ENCODE measurements around the gene KRT85.
"Not testable (repeated sequence)": the region's sequence is repeated elsewhere in the genome, so short reads cannot be mapped to it uniquely, and the experiment has no call there.

The KRT85 gene

DNA sequence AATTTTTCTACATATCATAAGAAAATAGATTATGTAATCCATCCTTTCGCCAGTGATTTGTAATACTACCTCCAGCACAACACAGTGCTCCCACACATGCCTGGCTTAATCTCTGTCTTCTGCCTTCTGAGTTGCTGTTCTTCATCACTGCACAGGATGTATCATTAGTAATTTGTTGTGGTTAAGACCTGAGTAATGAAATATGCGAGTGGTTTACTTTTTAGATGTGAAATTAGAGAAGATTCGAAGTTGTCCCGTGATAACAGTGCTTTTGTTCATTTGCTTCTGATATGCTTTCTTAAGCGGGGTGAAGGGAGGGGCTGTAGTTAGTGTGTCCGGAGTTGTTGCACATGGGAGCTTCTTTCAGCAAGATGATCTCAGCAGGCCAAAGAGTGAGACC lies 18.1 kb downstream of the KRT85 start:
- no peak for DNase-seq (ENCODE audit: low read depth)

DNA sequence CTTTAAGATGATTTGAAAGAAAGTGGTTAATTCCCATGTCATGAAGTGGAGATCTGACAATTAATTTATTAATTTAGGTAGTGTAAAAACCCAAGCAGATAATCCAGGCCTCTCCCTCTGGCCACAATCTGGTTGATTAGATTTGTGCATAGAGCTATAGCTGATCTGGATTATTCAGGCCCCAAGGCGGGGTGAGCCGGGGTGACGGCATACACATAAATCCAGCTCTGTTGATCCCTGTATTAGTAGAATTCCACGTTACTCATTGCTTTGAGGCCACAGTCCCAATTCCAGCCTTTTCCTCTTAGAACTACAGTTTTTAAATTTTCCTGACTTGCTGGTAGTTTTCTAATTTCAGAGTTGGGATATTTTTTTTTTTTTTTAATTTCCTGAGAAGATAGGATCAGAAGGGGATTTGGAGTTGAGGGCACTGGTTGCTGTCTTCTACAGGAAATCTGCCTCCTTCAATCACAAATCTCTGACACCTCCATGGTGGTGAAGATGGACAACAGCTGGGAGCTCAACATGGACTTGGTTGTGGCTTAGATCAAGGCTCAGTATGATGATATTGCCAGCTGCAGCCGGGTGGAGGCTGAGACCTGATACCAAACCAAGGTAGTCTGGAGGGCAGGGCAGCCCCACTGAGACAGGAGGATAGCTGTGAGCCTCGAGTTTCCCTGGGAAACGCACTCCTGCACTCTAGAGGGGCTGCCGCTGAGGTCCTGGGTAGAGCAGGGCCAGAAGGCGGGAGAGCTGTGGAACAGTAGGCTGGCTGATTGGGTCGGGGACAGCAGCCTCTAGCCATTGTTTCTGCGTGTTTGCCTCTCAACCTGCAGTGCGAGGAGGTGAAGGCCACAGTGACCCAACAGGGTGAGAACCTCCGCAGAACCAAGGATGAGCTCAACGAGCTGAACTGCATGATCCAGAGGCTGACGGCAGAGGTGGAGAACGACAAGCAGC lies 19.4 kb downstream of the KRT85 start:
- no peak for DNase-seq (ENCODE audit: low read depth)

DNA sequence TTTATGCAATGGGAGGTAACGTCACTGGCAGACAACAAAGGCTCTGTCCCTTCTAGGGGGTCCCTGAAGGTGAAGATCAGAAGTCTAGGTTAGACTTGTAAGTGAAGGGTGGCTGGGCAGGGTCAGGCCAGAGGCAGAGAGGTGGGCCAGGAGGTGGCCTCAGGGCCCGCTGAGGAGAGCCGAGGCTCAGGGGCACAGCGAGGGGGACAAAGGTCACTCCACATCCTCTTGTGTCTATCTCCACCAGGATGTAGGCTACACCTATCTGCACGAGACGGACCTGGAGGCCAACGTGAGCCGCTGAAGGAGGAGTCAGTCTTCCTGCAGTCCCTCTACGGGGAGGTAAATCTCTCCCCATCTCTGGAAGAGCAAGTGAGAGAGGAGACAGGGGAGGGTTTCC lies 20.3 kb downstream of the KRT85 start:
- DNase-seq (ENCODE audit: low read depth) = no peak

DNA sequence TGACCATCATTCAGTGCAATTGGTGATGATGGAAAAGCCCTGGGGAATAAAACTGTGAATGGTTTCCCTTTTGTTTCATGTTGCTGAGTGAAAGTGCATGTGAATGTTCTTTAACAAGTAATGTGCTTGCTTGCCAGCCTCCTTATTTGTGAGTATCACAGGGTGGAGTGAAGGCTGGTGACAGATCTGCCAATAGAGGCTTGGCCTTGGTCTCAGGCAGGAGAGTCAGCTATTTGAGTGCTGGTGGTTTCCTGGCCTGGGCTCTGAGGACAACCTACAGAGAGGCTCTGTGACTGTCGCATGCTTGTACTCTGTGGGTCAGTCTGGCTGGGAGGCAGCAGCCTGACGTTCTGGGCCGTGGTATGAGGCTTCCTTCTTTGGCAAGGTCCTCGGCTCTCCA lies 20.7 kb downstream of the KRT85 start:
- DNase-seq (ENCODE audit: low read depth) = no peak

DNA sequence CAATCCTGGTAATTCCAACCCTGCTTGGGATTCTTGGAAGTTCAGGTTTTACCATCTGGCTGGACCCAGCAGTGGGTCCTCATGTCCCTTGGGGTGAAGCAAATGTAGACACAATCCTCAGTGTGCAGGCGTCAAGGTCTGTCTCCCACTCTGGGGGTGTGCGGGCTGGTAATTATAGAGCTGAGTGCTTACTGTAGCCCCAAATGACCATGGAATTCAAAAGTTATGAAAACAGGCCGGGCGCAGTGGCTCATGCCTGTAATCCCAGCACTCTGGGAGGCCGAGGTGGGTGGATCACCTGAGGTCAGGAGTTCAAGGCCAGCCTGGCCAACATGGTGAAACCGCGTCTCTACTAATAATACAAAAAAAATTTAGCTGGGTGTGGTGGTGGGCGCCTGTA lies 22.2 kb downstream of the KRT85 start:
- DNase-seq (ENCODE audit: low read depth) = not testable (repeated sequence)

DNA sequence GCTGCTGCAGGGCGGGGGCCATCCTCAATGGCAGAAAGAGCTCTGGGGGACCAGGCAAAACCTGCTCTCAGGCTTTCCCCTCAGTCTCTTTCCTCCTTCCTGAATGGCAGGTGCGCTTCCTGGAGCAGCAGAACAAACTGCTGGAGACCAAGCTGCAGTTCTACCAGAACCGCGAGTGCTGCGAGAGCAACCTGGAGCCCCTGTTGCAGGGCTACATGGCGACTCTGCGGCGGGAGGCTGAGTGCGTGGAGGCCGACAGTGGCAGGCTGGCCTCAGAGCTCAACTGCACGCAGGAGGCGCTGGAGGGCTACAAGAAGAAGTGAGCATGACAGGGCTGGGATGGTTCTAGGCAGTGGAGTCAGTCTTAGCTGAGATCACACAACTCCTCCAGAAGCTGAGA lies 23.2 kb downstream of the KRT85 start:
- DNase-seq (ENCODE audit: low read depth) = no peak

DNA sequence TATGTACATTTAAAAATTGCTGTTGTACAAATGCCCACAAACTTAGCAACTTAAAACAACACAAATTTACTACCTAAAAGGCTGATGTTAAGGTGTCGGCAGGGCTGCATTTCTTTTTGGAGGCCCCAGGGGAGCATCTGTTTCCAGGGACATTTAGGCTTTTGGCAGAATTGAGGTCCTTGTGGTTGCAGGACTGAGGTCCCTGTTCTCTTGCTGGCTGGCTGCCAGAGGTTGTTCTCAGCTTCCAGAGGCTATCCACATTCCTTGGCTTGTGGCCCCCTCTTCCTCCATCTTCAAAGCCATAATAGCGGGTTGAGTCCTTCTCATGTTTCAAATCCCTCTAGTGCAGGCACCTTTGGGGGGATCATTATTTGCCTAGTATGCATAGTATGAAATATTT lies 23.7 kb downstream of the KRT85 start:
- DNase-seq (ENCODE audit: low read depth) = no peak

DNA sequence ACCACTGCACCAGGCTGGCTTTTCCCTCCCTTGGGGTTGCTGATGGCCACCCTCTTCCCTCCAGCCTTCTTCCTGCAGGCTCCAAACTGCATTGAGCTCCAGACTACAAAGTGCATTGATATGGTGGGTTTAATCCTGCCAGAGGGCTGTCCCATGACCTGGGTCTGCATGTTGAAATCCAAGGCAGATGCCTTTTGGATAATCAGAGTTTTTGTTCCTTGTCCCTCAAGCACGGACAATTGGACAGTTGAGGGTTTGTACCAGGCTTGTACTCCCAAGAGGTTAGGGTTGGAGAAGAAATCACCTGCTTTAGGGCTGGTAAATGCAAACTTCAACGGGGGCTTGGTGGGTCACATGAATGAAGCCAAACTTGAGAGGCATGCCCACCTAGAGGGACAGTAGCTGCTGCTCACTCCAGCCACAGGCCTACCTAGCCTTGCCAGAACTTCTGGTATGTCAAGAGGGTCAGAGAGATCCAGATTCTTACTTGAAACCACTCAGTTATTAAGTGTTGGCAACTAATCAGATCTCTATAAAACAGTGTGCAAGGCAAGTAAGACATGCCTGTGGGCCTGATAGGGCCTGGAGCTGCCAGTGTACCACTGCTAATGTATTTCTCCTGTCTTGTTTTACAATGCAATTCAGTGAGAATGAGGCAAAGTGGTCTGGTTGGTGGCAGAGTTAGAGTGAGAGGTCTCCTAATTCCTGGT lies 24.3 kb downstream of the KRT85 start:
- no peak for DNase-seq (ENCODE audit: low read depth)

DNA sequence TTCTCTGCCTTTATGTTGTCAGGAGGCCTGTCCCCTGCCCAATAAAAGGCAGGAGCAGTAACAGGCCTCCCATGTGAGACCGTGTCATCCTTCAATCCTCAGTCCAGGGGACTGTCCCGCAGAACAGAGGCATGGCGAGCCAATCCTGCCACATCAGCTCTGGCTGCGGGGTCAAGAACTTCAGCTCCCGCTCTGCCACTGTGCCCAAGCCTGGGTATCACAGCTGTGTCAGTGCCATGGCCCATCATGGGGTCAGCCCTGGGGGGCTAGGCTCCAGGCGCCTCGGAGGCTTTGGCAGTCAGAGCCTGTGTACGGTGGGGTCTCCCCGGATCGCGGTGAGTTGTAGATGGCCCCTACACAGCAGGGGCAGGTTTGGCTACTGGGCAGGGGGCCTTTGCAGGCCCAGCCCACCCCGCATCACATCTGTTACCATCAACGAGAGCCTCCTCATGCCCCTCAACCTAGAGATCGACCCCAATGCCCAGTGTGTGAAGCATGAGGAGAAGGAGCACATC lies 26.2 kb downstream of the KRT85 start:
- no peak for DNase-seq (ENCODE audit: low read depth)

DNA sequence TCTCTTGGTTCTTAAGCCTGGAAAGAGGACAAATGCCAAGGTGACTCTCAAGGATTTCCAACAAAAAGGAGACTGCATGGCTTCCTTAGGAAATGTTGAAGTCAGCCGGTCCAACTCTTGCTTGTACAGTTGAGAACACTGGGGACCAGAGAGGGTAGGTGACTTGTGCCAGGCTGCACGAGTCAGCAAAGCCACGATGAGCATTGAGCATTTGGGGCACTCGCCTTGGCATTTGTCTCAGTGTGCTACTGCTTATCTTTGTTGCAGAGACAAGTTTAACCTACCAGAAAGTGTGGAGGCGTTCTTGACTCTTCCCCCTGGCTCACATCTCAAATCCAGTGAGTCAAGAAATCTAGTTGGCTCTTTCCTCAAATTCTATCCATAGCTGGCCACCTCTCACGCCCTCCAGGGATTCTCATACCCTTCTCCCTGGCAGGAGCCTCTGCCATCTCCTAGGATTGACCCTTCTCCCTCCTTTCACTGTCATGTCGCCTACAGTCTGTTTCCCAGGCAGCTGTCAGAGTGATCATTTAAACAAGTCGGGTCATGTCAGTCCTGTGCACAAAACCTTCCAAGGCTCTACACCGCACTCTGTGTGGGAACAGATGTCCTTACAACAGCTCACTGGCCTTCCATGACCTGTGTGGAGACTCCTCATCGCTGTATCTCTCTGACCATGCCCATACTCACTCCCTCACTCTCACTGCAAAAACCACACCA lies 28.9 kb downstream of the KRT85 start:
- DNase-seq (ENCODE audit: low read depth) = no peak

DNA sequence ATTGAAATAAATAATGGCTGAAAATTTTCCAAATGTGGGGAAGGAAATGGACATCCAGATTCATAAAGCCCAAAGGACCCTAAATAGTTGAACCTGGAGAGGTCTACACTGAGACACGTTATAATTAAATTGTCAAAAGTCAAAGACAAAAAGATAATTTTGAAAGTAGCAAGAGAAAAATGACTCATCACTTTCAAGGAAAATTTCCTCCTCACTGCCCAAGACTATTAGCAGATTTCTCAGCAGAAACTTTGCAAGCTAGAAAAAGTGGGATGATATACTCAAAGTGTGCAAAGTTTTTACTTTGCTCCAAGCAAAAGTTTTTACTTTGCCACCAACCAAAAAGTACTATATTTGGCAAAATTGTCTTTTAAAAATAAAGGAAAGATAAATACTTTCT lies 30.2 kb downstream of the KRT85 start:
- DNase-seq (ENCODE audit: low read depth) = no peak

DNA sequence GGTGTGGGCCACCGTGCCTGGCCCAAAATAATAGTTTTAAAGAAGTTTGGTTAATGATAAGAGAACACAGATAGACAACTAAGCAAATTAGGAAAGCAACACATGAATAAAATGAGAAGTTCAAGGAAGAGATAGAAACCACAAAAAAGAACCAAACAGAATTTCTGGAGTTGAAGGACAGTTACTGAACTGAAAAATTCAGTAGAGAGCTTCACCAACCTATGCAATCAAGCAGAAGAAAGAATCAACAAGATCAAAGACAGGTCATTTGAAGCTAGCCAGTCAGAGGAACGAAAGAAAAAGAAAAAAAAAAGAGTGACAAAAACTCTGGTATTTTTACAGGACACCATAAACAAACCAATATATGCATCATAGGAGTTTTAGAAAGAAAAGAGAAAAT lies 30.6 kb downstream of the KRT85 start:
- DNase-seq (ENCODE audit: low read depth) = no peak

DNA sequence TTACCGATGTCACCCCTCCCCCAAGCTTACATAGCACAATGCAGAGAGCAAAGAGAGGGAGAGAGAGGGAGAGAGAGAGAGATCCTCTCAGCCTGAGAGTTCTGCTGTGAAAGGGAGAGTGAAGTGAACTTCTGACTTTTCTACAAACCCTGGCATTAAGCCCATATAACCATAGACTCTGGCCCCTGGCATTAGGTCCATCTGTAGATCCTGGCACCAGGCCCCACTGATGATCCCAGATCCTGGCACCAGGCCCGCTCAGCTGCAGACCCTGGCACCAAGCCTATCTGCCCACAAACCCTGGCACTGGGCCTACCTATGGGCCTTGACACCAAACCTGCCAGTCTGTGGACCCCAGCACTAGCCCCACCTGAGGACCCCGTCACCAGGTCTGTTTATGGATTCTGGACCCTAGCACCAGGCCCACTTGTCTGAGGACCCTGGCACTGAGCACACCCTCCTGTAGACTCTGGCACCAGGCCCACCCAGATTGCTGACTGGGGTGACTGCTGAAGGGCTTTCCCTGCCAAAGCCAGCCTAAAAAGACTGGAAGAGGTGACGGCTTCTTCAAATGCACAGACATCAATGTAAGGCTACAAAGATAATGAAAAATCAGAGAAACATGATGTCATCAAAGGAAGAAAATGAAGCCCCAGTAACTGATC lies 31.6 kb downstream of the KRT85 start:
- no peak for DNase-seq (ENCODE audit: low read depth)

DNA sequence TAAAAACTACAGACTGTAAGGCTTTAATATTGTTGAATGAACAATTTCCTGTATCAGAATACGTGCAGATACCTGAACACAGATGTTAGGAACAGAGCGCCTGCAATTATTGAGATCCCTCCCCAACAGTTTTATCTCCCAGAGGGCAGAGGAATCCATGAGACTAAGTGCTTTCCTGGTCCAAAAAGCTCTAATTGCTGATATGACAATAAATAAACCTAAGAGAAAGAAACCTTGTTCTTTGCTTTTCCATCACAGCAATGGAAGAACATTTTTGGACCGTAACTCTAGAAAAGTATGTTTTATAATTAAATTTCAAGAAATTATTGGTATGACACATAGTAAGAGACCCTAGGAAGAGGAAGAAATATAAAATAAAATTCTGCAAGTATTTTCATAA lies 33.1 kb downstream of the KRT85 start:
- no peak for DNase-seq (ENCODE audit: low read depth)

DNA sequence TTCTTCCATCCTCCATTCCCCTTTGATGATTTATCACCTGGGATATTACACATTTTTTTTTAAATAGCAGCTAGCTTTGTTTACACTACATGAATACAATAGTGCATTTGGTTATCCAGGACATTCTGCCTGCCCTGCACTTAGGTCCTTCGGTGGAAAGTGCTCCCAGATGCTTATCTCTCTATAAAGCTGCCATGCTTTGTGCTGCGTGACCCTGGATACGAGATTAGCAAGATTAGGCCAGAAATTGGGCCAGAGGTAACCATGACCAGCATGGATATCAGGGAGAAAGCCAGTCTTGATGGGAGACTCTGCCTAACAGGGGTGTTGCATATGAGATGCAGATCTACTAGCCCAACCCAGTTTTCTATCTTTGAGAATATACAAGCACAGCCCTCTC lies 34.0 kb downstream of the KRT85 start:
- DNase-seq (ENCODE audit: low read depth) = no peak

DNA sequence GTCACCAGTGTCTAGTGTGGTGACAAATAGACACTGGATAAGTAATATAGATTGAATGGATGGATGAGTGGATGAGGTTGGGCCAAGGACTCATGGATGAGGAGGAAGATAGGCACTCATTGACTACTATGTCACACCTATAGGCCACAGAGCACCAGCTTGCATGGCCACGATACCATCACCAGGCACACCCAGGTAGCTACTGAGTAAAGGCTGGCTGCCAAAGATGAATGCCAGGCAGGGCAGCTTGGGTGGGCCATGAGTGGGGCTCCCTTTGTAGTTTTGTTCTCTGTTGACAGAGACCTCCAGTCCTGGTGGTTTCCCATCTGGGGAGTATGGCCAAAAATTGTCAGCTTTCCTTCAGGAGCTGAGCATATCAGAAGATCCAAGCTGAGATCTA lies 34.9 kb downstream of the KRT85 start:
- no peak for DNase-seq (ENCODE audit: low read depth)

DNA sequence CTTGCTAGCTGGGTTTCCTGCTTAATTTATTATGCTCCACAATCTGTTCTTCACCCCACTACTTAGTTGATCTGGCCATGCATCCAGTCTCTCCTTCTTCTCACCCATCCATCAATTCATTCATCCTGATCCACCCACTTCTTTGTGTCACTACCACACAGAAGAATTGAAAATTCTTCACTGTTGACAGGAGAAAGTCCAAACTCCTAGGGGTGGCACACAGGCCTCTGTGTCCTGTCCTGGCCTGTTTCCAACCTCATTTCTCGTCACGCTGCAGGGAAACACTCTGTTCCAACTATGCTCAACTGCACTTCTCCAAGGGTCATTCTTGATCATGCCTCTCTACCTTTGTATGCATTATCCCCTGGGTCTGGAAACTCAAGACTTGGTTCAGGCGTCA lies 35.4 kb downstream of the KRT85 start:
- DNase-seq (ENCODE audit: low read depth) = no peak

DNA sequence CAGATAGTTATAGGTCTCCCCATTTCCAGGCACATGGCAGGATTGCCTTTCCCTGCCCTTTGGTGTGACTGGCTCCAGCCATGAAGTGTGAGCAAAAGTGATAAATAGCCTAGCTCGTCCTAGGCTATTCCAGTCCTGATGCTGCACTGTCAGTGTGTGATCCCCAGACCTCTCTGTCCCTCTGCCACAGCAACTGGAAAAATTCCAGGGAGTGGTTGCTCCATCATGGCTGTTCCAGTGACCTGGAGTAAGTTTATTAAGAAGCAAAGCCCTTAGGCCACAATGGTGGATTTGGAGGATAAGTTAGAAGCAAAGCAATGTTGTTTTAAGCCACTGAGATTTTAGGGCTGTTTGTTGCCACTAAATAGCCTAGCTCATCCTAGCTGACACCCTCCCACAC lies 36.2 kb downstream of the KRT85 start:
- no peak for DNase-seq (ENCODE audit: low read depth)

DNA sequence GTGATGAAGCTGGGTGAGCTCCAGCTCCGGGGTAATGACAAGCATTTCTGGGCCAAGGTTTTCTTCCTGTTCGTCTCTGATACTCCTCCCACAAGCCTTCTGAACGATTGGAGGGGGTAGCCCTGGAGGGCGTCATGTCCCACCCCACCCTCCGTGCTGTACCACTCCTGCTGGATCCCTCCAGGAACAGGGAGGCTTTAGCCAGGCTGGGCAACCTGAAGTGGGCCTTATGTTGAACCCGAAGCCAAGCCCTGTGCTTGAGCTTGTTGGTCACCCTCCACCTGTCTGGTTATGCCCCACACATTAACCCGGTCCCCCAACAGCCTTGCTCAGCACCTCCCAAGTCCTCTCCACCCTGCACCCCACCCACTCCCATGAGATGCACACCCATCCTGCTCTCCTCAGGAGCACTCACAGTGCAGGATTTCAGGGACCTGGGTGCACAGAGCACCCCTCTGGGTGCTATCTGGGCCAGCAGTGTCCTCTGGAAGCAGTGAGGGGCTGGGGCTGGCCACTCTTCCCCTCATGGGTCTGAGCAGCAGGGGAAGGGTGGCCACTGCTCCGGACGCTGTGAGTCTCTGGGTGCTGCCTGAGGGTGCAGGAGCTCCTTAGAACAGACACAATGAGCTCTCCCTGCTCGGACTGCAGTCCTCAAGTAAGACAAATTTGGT lies 39.3 kb downstream of the KRT85 start:
- no peak for DNase-seq (ENCODE audit: low read depth)

DNA sequence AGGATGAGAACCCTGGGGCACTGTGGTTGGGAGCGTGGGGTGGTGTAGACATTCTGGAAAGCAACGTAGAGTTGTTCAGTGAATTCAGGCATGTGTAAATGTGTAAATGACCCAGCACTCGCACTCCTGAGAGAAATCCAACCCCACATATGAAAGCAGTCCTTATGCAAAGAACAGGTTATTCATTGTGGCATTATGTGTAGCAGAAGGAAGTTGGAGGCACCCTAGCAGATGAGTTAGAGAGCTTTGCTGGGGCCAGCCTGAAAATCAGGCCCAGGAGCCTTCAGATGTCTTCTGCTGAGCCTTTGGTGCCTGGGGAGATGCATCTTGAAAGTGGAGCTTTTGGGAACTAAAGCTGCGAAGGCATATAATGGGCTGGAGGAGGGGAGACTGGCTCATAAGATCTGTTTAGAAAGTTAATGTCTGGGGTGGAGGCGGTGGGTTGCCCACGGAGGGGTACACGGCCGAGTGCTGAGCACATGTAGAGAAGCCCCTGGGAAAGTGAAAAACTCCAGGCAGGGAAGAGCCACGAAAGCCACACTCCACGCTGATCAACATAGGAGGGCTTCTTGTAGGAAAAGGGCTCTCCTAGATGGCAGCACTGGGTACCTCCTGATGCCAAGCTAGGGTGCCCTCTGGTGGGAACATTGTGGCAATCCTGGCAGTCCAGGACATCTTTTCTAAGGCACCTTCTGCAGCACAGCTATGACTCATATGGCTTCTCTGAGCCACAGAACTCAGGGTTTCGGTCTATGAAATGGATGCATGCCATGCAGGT lies 40.0 kb downstream of the KRT85 start:
- DNase-seq (ENCODE audit: low read depth) = peak; percentile 57

DNA sequence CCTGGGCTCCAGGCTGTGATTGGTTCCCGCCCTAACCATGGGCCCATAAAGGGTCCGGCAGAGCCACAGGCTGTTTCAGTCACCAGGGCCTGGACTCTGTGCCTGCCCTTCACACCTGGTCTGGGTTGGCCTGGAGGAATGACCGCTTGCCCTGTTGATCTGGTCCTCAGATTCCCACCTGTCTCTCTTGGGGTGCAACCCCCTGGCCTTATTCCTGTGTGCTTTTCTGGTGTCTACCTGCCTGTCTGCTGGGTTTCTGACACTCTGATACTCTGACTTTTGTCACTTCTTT lies 43.2 kb downstream of the KRT85 start:
- no peak for DNase-seq (ENCODE audit: low read depth)

All from stimulated activated CD8-positive, alpha-beta memory T cell treated with anti-CD3 and anti-CD28 coated beads, Interleukin-15, amount 100 ng/mL, for 1 hour (primary cell).